Neural cell (in vitro differentiated cells): ENCODE data around the gene ZBTB14. TPM values are rescaled to one million over a fixed set of nuclear protein-coding genes. Genes with fewer than 3 reads are reported as not detected.

ENCODE experiments used
- H2AFZ ChIP-seq: fragments of 200-600, 300-800 bp; sonication (generic), shearing (Covaris generic); 2 replicates; pipeline ENCODE4 v1.6.0; 2014; ENCODE audit warnings: low read depth, mild to moderate bottlenecking, antibody characterized with exemption, low read length, moderate library complexity
- H3F3A ChIP-seq: fragments of 200-600 bp; shearing (Covaris generic); 2 replicates; pipeline ENCODE4 v1.6.1; 2016; ENCODE audit warnings: mild to moderate bottlenecking, moderate library complexity, mixed read lengths, antibody characterized with exemption, low read length; ENCODE audit not compliant: insufficient read depth, poor library complexity, severe bottlenecking
- H3K27ac ChIP-seq: fragments of 200-600, 300-800 bp; sonication (generic), shearing (Covaris generic); 2 replicates; pipeline ENCODE4 v1.5.1; 2014; ENCODE audit warnings: mild to moderate bottlenecking, low read length, moderate library complexity
- H3K27me3 ChIP-seq: fragments of 300-800, 200-600 bp; sonication (generic), shearing (Covaris generic); 2 replicates; pipeline ENCODE4 v1.6.0; 2014; ENCODE audit warnings: mild to moderate bottlenecking, low read depth, low read length, moderate library complexity; ENCODE audit not compliant: insufficient read depth
- H3K36me3 ChIP-seq: fragments of 300-800, 200-600 bp; sonication (generic), shearing (Covaris generic); 2 replicates; pipeline ENCODE4 v1.5.1; 2014; ENCODE audit warnings: mild to moderate bottlenecking, antibody characterized with exemption, low read length, moderate library complexity; ENCODE audit not compliant: insufficient read depth
- H3K4me2 ChIP-seq: fragments of 300-800, 200-600 bp; sonication (generic), shearing (Covaris generic); 2 replicates; pipeline ENCODE4 v1.6.0; 2014; ENCODE audit warnings: mild to moderate bottlenecking, low read length
- H3K4me3 ChIP-seq: fragments of 300-800, 200-600 bp; sonication (generic), shearing (Covaris generic); 2 replicates; pipeline ENCODE4 v1.5.1; 2014; ENCODE audit warnings: mild to moderate bottlenecking, low read length, moderate library complexity
- H3K79me2 ChIP-seq: fragments of 200-600 bp; shearing (Covaris generic); replicated peaks from 2 replicates; pipeline ENCODE4 v1.6.0; 2014; ENCODE audit warnings: mild to moderate bottlenecking, low read length, moderate library complexity; ENCODE audit not compliant: insufficient read depth
- H3K9ac ChIP-seq: fragments of 300-800, 200-600 bp; sonication (generic), shearing (Covaris generic); 2 replicates; pipeline ENCODE4 v1.6.1; 2016; ENCODE audit warnings: mild to moderate bottlenecking, low read length, mixed read lengths
- H3K9me2 ChIP-seq: fragments of 200-600 bp; shearing (Covaris generic); 2 replicates; pipeline ENCODE4 v1.6.1; 2016; ENCODE audit warnings: mild to moderate bottlenecking, low read length, mixed read lengths; ENCODE audit not compliant: insufficient read depth
- H3K9me3 ChIP-seq: fragments of 200-600, 300-800 bp; sonication (generic), shearing (Covaris generic); 2 replicates; pipeline ENCODE4 v1.6.1; 2016; ENCODE audit warnings: mild to moderate bottlenecking, mixed run types, low read length, moderate library complexity, mixed read lengths
- H4K20me1 ChIP-seq: fragments of 200-600 bp; shearing (Covaris generic); 2 replicates; pipeline ENCODE4 v1.6.1; 2016; ENCODE audit warnings: mild to moderate bottlenecking, mixed run types; ENCODE audit not compliant: insufficient read depth
- EP300 ChIP-seq: fragments of 450-650 bp; conservative IDR thresholded peaks from 2 replicates; pipeline ENCODE4 v1.6.1; 2014; ENCODE audit warnings: antibody characterized with exemption, mild to moderate bottlenecking, moderate library complexity; ENCODE audit not compliant: poor library complexity, severe bottlenecking
- EZH2 ChIP-seq: fragments of 200-600, 300-800 bp; shearing (Covaris generic), sonication (generic); IDR thresholded peaks from 2 replicates; pipeline ENCODE4 v1.6.1; 2014; ENCODE audit warnings: antibody characterized with exemption, low read length, borderline replicate concordance, mild to moderate bottlenecking; ENCODE audit not compliant: insufficient read depth, poor library complexity, severe bottlenecking
- MXI1 ChIP-seq: fragments of 450-650 bp; conservative IDR thresholded peaks from 2 replicates; pipeline ENCODE4 v1.6.1; 2014; ENCODE audit warnings: antibody characterized with exemption, mild to moderate bottlenecking; ENCODE audit not compliant: poor library complexity, severe bottlenecking
- POLR2AphosphoS5 ChIP-seq: IDR thresholded peaks from 2 replicates; pipeline ENCODE4 v1.6.1; 2012
- RAD21 ChIP-seq: fragments of 450-650 bp; conservative IDR thresholded peaks from 2 replicates; pipeline ENCODE4 v1.6.1; 2014; ENCODE audit warnings: antibody characterized with exemption, mild to moderate bottlenecking, moderate library complexity
- SMC3 ChIP-seq: fragments of 450-650 bp; conservative IDR thresholded peaks from 2 replicates; pipeline ENCODE4 v1.6.1; 2014; ENCODE audit warnings: antibody characterized with exemption, mild to moderate bottlenecking, moderate library complexity; ENCODE audit not compliant: poor library complexity
- TAF1 ChIP-seq: IDR thresholded peaks from 2 replicates; pipeline ENCODE4 v1.6.1; 2012; ENCODE audit warnings: low read depth
- polyA plus RNA-seq: library from polyadenylated mRNA; depleted of rRNA; stranded (reverse); fragments of >200 nt; gene quantifications from 2 replicates; pipeline ENCODE4 v1.2.3, GENCODE V29; 2014
- TF ChIP-seq, protein P1 (sequence below): IDR thresholded peaks from 2 replicates; pipeline ENCODE4 v1.6.1; 2012; ENCODE audit warnings: borderline replicate concordance
- TF ChIP-seq, protein P2 (sequence below): fragments of 450-650 bp; IDR thresholded peaks from 2 replicates; pipeline ENCODE4 v1.5.1; 2014; ENCODE audit warnings: antibody characterized with exemption, mild to moderate bottlenecking, moderate library complexity; ENCODE audit not compliant: poor library complexity, severe bottlenecking

The ZBTB14 gene
- polyA plus RNA-seq, 1 donor from 2014 or later = 33.5 TPM

DNA sequence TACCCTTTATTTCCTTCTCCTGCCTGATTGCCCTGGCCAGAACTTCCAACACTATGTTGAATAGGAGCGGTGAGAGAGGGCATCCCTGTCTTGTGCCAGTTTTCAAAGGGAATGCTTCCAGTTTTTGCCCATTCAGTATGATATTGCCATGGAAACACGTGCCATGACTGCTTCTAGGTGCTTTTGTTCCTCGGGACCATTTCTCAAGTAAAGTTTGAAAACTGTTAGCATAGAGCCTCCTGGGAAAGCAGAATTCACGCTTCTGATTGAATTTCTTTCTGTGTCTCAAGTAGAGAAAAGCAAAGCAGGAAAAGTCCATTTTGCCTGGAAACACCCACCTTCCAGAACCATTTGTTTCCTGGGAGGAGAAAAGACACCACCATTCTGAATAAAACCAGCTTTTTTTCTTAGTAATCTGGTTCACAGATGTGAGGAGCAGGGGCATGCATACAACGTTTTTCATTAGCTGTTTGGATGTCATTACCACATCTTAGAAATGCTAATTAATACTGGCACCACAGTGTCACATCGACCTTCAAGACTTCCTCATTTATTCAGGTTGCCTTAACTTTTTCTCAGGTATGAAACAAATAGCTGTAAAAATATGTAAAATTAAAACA lies 39.0 kb upstream of the ZBTB14 start:
- no peaks in the 10 kb centered on the region for H3K9me2 ChIP-seq
- peaks cover 3% of the 10 kb centered on the region for H3K9me3 ChIP-seq
- no peak overlapping the region for H3K27ac ChIP-seq
- no peaks in the 10 kb centered on the region for H3K36me3 ChIP-seq
- H4K20me1 ChIP-seq = no peaks in the 10 kb centered on the region
- TF ChIP-seq SMC3 = no peak
- no peak for TF ChIP-seq POLR2AphosphoS5
- TF ChIP-seq TAF1 = no peak
- no peak for TF ChIP-seq EP300
- TF ChIP-seq EZH2 = no peak
- TF ChIP-seq MXI1 = no peak
- no peak for TF ChIP-seq RAD21
- TF ChIP-seq, protein P1, sequence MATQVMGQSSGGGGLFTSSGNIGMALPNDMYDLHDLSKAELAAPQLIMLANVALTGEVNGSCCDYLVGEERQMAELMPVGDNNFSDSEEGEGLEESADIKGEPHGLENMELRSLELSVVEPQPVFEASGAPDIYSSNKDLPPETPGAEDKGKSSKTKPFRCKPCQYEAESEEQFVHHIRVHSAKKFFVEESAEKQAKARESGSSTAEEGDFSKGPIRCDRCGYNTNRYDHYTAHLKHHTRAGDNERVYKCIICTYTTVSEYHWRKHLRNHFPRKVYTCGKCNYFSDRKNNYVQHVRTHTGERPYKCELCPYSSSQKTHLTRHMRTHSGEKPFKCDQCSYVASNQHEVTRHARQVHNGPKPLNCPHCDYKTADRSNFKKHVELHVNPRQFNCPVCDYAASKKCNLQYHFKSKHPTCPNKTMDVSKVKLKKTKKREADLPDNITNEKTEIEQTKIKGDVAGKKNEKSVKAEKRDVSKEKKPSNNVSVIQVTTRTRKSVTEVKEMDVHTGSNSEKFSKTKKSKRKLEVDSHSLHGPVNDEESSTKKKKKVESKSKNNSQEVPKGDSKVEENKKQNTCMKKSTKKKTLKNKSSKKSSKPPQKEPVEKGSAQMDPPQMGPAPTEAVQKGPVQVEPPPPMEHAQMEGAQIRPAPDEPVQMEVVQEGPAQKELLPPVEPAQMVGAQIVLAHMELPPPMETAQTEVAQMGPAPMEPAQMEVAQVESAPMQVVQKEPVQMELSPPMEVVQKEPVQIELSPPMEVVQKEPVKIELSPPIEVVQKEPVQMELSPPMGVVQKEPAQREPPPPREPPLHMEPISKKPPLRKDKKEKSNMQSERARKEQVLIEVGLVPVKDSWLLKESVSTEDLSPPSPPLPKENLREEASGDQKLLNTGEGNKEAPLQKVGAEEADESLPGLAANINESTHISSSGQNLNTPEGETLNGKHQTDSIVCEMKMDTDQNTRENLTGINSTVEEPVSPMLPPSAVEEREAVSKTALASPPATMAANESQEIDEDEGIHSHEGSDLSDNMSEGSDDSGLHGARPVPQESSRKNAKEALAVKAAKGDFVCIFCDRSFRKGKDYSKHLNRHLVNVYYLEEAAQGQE = no peak
- TF ChIP-seq, protein P2, sequence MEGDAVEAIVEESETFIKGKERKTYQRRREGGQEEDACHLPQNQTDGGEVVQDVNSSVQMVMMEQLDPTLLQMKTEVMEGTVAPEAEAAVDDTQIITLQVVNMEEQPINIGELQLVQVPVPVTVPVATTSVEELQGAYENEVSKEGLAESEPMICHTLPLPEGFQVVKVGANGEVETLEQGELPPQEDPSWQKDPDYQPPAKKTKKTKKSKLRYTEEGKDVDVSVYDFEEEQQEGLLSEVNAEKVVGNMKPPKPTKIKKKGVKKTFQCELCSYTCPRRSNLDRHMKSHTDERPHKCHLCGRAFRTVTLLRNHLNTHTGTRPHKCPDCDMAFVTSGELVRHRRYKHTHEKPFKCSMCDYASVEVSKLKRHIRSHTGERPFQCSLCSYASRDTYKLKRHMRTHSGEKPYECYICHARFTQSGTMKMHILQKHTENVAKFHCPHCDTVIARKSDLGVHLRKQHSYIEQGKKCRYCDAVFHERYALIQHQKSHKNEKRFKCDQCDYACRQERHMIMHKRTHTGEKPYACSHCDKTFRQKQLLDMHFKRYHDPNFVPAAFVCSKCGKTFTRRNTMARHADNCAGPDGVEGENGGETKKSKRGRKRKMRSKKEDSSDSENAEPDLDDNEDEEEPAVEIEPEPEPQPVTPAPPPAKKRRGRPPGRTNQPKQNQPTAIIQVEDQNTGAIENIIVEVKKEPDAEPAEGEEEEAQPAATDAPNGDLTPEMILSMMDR = no peak
- no peaks in the 10 kb centered on the region for H3K27me3 ChIP-seq
- H3K4me2 ChIP-seq = no peak overlapping the region
- no peaks in the 10 kb centered on the region for H3F3A ChIP-seq
- no peak overlapping the region for H2AFZ ChIP-seq
- H3K4me3 ChIP-seq = no peak overlapping the region
- no peaks in the 10 kb centered on the region for H3K79me2 ChIP-seq
- H3K9ac ChIP-seq = no peak overlapping the region

DNA sequence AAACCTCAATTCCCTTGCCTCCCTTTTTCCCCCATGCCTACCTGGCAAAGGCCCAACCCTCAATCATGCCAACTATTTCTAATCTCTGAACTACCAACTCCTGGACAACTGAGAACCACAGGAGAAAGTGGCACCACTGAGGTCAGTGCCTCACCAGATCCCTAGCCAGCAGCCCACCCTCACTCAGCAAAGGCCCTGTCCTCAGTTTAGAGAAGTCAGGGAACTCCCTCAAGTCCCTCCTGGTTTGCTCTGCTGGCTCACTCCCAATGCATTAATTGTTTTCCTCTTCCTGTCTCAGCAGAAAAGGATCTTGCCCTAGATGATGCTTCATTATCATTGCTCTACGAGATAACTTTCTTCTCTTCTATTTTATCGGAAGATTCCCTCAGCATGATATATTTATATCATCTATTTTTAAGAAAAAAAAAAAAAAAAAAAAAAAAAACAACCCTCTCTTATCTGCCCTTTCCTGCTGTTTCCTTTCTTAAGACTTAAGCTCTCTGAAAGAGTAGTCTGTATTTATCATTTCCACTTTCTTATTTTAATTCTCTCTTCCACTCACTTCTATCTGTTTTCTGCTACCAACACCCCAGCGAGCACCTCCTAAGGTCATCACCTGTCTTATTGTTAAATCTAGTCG lies 22.7 kb upstream of the ZBTB14 start:
- Histone ChIP-seq H4K20me1 (no peaks in the 10 kb centered on the region), H3K9me2 (no peaks in the 10 kb centered on the region), H3K9me3 (no peaks in the 10 kb centered on the region), H3K27me3 (no peaks in the 10 kb centered on the region), H3K4me2 (no peak overlapping the region), H2AFZ (no peak overlapping the region), H3K36me3 (no peaks in the 10 kb centered on the region), H3K4me3 (no peak overlapping the region), H3K79me2 (no peaks in the 10 kb centered on the region), H3F3A (no peaks in the 10 kb centered on the region), H3K9ac (no peak overlapping the region), H3K27ac (no peak overlapping the region)
- no peak for TF ChIP-seq EP300
- TF ChIP-seq TAF1 = no peak
- no peak for TF ChIP-seq POLR2AphosphoS5
- TF ChIP-seq RAD21 = no peak
- no peak for TF ChIP-seq MXI1
- TF ChIP-seq SMC3 = no peak
- TF ChIP-seq, protein P2 = no peak
- TF ChIP-seq, protein P1 = no peak
- TF ChIP-seq EZH2 = no peak
